KBM-7 (cell line): ENCODE results near the gene ZC3H12A.

Experiments
- DNase-seq: peaks from one replicate; pipeline ENCODE4 v3.0.0-alpha.2; 2015
- in situ Hi-C: fragments of 300-500 bp; cut with MboI; formaldehyde crosslinking; loops from 2 replicates; pipeline ENCODE4 v1.14.3; 2020; ENCODE audit warnings: low sequenced_read_pairs, low pct_unique_long_range_greater_than_20kb, mixed read lengths

Gene ZC3H12A

DNA sequence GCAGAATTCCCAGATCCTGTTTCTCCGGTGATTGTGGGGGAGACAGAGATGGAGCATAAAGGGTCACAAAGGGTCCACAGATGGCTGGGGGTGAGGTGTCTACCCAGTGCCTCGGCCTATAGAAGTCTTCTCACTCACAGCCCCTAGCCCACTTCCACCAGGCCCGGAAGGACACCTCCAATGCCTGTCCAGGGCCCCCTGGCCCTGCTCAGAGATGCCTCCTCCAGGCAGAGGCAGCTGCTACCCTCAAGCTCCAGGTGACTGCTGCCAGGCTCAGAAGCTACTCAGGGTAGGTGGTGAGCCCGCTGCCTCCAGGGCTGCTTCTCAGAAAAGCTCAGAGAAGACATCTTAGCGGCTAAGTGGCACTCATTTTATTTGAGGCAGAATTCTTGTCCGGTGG lies 22.0 kb upstream of the ZC3H12A start:
- DNase-seq = no peak
- in situ Hi-C loops = no loop called here

GRCh38 chr1:37453647-37454046 lies 20.7 kb upstream of the ZC3H12A start:
- DNase-seq = no peak
- in situ Hi-C loops = no loop called here

- in situ Hi-C loops = no loop called here
Observed at GRCh38 chr1:37455516-37455915, 18.9 kb upstream of the ZC3H12A start.

DNA sequence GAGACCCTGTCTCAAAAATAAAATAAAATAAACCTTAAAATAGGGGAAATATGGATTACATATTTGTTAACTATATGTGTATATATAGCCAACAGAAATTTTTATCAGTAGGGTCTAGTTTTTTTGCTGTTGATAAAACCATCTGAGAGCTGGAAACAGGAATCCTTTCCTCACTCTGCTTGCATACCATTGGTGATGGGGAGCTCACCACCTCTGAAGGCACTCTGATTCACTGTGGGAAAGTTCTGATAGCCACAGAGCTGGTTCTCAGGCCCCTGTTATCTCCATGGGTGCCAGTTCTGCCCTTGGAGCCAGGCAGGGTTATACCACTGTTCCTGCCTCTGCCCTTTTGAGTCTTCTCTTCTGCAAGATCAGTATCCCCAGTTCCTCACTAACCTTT lies 17.8 kb upstream of the ZC3H12A start:
- DNase-seq = no peak
- in situ Hi-C loops = no loop called here

More at GRCh38 chr1:37455516-37455915, 18.9 kb upstream of the ZC3H12A start:
- no peak for DNase-seq

- in situ Hi-C loops = no loop called here
- no peak for DNase-seq
Observed at GRCh38 chr1:37458551-37458950, 15.8 kb upstream of the ZC3H12A start.

DNA sequence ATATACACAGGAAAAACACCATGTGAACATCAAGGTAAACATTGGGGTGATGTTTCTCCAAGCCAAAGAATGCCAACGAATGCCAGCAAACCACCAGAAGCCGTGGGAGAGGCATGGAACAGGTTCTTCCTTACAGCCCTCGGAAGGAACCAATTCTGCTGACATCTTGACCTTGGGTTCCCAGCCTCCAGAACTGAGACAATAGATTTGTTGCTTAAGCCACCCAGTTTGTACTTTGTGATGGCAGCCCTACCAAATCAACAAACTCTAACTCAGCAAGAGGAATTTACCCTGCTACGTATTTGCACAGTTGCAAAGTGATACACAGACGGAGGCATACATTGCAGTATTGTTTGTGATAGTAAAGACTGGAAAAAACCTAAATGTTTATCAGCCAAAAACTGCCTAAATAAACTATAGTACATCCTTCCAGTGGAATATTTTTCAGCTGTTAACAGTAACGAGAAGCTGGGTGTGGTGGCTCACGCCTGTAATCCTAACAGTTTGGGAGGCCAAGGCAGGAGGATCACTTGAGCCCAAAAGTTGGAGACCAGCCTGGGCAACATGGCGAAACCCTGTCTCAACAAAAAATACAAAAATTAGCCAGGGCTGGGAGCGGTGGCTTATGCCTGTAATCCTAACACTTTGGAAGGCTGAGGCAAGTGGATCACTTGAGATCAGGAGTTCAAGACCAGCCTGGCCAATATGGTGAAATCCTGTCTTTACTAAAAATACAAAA lies 12.5 kb upstream of the ZC3H12A start:
- in situ Hi-C loops = no loop called here
- DNase-seq = no peak

- in situ Hi-C loops = no loop called here
- no peak for DNase-seq
Observed at GRCh38 chr1:37464443-37464842, 9.9 kb upstream of the ZC3H12A start.

- DNase-seq = no peak
- in situ Hi-C loops = no loop called here
Observed at GRCh38 chr1:37465593-37466517, 8.5 kb upstream of the ZC3H12A start.

DNA sequence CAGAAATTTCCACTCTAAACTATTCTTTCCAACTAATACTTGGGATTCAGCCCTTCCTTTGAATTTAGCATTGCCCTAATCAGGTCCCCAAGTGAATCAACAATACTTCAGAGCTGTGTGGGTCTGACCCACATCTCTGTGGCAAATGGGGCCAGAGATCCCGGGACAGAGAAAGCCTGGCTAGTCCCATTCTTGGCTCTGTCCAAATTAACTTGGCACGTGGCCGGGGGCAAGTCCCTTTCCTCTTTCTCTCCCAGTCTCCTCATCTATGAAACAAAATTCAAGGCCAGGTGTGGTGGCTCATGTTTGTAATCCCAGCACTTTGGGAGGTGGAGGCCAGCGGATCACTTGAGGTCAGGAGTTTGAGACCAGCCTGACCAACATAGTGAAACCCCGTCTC lies 6.3 kb upstream of the ZC3H12A start:
- in situ Hi-C loops = no loop called here
- no peak for DNase-seq

DNA sequence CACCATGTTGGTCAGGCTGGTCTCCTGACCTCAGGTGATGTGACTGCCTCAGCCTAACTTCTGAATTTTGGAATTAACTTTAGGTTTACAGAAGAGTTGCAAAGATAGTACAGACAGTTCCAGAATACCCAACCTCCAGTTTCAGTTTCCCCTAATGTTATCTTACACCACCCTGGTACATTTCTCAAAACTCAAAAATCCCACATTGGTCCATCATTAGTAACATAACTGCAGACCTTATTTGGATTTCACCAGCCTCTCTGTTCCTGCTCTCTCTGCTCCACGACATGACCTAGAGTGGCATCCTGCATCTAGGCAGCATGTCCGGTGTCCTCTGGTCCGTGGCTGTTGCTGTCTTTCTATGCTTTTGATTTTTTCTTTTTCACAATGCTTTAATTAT lies 5.0 kb upstream of the ZC3H12A start:
- no peak for DNase-seq
- in situ Hi-C loops = no loop called here

GRCh38 chr1:37471345-37472231 lies 2.8 kb upstream of the ZC3H12A start:
- in situ Hi-C loops = no loop called here
- no peak for DNase-seq

DNA sequence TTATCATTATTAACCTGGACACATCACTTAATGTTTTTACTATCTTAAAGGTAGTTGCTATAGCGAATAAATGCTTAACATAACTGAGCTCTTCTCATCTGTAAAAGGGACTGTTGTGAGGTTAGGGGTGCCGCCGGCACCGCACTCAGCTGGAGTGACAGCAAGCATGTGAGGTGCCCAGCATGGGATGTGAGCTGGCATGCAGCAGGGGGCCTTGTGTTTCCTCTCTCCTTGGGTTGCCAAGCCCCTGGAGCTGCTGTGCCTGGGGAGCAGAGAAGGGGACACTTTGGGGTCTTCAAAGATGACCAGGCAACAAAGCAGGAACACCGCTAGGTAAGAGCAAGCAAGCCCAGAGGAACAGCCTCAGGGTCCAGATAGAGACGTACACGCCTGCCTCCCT lies 2.1 kb upstream of the ZC3H12A start:
- DNase-seq = no peak
- in situ Hi-C loops = no loop called here

- DNase-seq = no peak
- in situ Hi-C loops = no loop called here
Observed at GRCh38 chr1:37472994-37473393, 1.4 kb upstream of the ZC3H12A start.

GRCh38 chr1:37473431-37474045 lies 842 bp upstream of the ZC3H12A start:
- in situ Hi-C loops = no loop called here
- no peak for DNase-seq

DNA sequence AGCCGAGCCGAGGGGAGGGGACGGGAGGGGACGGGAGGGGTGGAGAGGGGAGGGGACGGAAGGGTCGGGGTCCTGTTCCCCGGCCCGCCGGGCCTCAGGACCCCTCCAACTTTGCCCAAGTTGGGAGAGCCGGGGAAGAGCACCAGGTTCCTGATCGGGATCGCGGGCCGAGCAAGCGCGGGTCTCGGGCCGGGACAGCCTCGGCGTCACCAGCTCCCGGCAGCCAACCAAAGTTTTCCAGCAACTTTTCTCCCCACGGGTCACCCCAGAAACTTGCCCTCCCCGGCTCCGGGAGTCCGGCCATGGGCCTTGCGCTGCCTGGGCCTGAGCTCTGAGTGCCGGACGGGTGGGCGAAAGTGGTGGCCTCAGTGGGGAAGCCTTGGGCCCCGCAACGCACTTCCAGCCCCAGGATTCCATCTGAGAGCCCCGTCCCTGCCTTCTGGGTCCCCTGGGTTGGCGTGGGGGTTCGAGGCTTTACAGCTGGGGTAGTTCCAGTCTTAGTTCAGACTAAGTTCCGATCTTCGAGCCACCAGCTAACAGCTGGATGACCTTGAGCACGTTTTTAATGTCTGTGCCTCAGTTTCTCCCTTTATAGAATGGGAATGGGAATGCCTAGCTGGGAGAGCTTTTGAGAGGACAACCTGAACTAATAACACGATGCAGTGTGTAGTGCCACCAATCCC lies 458 bp downstream of the ZC3H12A start:
- no peak for DNase-seq
- in situ Hi-C loops = no loop called here

DNA sequence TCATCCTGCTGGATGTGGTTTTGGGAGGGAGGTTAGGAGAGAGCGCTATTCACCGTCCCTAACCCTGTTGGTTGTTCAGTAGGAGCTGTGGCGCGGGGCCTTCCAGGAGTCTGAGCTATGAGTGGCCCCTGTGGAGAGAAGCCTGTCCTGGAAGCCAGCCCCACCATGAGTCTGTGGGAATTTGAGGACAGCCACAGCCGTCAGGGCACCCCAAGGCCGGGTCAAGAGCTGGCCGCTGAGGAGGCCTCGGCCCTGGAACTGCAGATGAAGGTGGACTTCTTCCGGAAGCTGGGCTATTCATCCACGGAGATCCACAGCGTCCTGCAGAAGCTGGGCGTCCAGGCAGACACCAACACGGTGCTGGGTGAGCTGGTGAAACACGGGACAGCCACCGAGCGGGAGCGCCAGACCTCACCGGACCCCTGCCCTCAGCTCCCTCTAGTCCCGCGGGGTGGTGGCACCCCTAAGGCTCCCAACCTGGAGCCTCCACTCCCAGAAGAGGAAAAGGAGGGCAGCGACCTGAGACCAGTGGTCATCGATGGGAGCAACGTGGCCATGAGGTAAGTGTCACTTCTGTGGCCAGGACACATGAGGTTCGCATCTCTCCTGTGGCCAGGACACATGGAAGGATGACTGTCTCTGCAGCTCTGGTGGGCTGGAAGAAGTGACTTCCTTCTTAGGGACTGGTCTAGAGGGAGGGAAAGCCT lies 1.2 kb downstream of the ZC3H12A start:
- in situ Hi-C loops = no loop called here
- DNase-seq = no peak

GRCh38 chr1:37476087-37476452 lies 1.7 kb downstream of the ZC3H12A start:
- DNase-seq = no peak
- in situ Hi-C loops = no loop called here
